22Rv1 (cell line): ENCODE measurements around the gene SNED1.

ENCODE experiments used
- H3K27ac ChIP-seq: fragments of 450-650 bp; 2 replicates; pipeline ENCODE4 v1.5.1; 2017
- ZFX ChIP-seq: fragments of 450-650 bp; IDR thresholded peaks from 2 replicates; pipeline ENCODE4 v1.6.1; 2017; ENCODE audit warnings: antibody characterized with exemption, borderline replicate concordance
- TF ChIP-seq, protein P1 (sequence below): fragments of 450-650 bp; IDR thresholded peaks from 2 replicates; pipeline ENCODE4 v1.5.1; 2017; ENCODE audit warnings: mild to moderate bottlenecking

The SNED1 gene

GRCh38 chr2:241094172-241094571 is 95.8 kb downstream of the SNED1 start:
- TF ChIP-seq, protein P1, sequence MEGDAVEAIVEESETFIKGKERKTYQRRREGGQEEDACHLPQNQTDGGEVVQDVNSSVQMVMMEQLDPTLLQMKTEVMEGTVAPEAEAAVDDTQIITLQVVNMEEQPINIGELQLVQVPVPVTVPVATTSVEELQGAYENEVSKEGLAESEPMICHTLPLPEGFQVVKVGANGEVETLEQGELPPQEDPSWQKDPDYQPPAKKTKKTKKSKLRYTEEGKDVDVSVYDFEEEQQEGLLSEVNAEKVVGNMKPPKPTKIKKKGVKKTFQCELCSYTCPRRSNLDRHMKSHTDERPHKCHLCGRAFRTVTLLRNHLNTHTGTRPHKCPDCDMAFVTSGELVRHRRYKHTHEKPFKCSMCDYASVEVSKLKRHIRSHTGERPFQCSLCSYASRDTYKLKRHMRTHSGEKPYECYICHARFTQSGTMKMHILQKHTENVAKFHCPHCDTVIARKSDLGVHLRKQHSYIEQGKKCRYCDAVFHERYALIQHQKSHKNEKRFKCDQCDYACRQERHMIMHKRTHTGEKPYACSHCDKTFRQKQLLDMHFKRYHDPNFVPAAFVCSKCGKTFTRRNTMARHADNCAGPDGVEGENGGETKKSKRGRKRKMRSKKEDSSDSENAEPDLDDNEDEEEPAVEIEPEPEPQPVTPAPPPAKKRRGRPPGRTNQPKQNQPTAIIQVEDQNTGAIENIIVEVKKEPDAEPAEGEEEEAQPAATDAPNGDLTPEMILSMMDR = no peak
- peak overlapping the region; percentile 100 for H3K27ac ChIP-seq

DNA sequence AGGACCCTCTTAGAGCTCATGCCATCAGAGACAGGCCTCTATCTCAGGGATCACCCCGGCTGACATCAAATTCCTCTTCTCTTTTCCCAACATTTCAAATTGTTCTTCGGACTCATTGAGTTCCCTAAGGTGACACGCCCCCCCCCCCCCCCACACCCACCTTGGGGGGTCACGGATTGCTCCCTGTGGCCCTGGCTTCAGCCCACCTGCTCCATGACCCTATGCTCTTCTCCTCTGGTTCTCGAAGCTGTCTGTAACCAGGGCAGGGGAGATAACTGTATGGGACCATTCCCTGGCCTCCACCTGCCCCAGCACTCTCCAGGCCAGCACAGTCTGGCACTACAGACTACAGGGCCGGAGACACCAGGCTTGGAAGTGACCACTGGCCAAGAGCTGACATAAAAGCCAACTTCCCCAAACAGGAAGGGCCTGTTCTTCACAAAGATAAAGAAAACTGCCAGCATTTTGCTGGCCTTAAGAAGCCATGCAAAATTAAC is 96.6 kb downstream of the SNED1 start:
- TF ChIP-seq, protein P1 = no peak
- no peak for TF ChIP-seq ZFX

DNA sequence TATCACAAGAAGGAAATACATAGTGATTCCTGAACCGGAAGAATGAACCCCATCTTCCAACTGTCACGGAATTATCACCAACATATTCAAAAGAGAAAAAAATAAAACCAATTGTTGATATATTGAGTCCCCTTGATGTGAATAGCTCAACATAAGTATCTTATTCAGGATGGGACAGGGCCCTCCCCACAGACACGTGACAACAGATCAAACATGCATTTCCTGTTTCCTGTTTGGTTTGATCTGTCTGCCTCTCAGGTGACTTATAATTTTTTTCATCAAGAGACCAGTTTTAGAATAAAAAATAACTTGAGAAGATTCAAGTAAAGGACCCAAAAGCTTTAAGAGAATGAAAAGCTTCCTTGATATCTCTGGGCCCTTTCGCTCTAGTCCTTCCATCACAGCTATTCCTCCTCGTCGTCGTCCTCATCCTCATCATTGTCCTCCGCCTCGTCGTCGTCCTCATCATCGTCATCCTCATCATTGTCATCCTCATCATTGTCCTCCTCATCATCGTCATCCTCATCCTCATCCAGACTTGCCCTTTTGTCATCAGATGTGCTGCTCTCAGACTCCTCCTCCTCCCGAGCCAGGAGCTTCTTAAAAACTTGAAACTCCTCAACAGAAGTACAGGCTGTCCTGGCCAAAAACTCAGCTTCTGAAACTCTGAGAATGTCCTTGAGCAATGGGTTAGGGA is 97.3 kb downstream of the SNED1 start:
- TF ChIP-seq, protein P1 = no peak
- no peak for TF ChIP-seq ZFX
- H3K27ac ChIP-seq = peak overlapping the region; percentile 100

More for the DNA sequence above, 96.6 kb downstream of the SNED1 start:
- peak overlapping the region; percentile 100 for H3K27ac ChIP-seq

GRCh38 chr2:241096979-241097378 is 98.6 kb downstream of the SNED1 start:
- H3K27ac ChIP-seq = peak overlapping the region; percentile 100
- TF ChIP-seq ZFX = no peak
- TF ChIP-seq, protein P1 = no peak

GRCh38 chr2:241099246-241099645 is 100.8 kb downstream of the SNED1 start:
- TF ChIP-seq ZFX = no peak
- TF ChIP-seq, protein P1 = no peak
- peak overlapping the region; percentile 100 for H3K27ac ChIP-seq

- H3K27ac ChIP-seq = peak within 1 kb of the TSS; percentile 100
- TF ChIP-seq, protein P1 = no peak
- TF ChIP-seq ZFX = no peak
Observed at GRCh38 chr2:241102239-241102803, 103.9 kb downstream of the SNED1 start, which contains the start of gene MTERF4. Gene MTERF4 (minus strand): TSS chr2:241102287. CDS start chr2:241102273, 14 bp downstream.

GRCh38 chr2:241103176-241103595 is 104.8 kb downstream of the SNED1 start:
- TF ChIP-seq ZFX = no peak
- TF ChIP-seq, protein P1 = no peak
- peak overlapping the region; percentile 100 for H3K27ac ChIP-seq

GRCh38 chr2:241104611-241105010 is 106.2 kb downstream of the SNED1 start:
- H3K27ac ChIP-seq = peak overlapping the region; percentile 100
